ENCODE results near the gene XNDC1N.
"Not testable (repeated sequence)": the region's sequence is repeated elsewhere in the genome, so short reads cannot be mapped to it uniquely, and the experiment has no call there.

- TF ChIP-seq, protein P1, sequence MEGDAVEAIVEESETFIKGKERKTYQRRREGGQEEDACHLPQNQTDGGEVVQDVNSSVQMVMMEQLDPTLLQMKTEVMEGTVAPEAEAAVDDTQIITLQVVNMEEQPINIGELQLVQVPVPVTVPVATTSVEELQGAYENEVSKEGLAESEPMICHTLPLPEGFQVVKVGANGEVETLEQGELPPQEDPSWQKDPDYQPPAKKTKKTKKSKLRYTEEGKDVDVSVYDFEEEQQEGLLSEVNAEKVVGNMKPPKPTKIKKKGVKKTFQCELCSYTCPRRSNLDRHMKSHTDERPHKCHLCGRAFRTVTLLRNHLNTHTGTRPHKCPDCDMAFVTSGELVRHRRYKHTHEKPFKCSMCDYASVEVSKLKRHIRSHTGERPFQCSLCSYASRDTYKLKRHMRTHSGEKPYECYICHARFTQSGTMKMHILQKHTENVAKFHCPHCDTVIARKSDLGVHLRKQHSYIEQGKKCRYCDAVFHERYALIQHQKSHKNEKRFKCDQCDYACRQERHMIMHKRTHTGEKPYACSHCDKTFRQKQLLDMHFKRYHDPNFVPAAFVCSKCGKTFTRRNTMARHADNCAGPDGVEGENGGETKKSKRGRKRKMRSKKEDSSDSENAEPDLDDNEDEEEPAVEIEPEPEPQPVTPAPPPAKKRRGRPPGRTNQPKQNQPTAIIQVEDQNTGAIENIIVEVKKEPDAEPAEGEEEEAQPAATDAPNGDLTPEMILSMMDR (IDR thresholded peaks at IDR 0.05): not testable (repeated sequence)
- TF ChIP-seq EZH2, EZH2phosphoT487 (IDR thresholded peaks at IDR 0.05): not testable (repeated sequence)
Observed at GRCh38 chr11:71911986-71912340, 16.4 kb downstream of the XNDC1N start.

All from neural progenitor cell (in vitro differentiated cells).